Measurements from ENCODE around the gene RELT. TPM values are rescaled to one million over a fixed set of nuclear protein-coding genes. Genes with fewer than 3 reads are reported as not detected.

The RELT gene
- total RNA-seq, 1 experiment from 2014 or later = 13.8 TPM

DNA sequence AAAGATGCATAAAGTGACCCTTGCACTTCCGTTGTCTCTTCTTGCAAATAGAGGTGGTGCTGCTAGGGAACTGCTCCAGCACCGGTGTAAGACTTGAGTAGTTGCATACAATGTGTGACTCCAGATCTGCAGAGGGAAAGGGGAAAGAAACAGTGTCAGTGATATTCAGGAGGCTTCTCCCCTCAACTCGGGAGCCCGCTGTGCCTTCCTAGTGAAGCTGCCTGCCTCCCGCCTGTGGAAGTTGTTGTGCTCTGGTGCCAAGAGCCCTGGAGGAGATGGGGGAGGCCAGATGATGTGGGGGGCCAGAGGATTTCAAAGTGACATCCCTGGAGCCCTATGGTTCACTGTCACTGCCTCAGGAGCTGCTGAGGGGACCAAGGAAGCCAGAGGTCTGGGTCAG is 30.4 kb downstream of the RELT start:
- Histone ChIP-seq H3K27ac (ENCODE audit: low read depth, low read length) (no peak overlapping the region), H3K4me2 (ENCODE audit: low read length) (no peak overlapping the region), H3K9ac (ENCODE audit: low read length) (no peak overlapping the region), H3K4me1 (ENCODE audit: control insufficient read depth in 1 of 2, insufficient read depth in 2 of 2, low read length in 2 of 2) (no peaks in the 10 kb centered on the region), H3K9me2 (ENCODE audit: insufficient read depth) (no peaks in the 10 kb centered on the region), H3K79me2 (ENCODE audit: insufficient read depth, low read length) (no peaks in the 10 kb centered on the region), H3K4me3 (replicated peaks in 1 of 2; ENCODE audit: low read depth in 1 of 2, low read length in 2 of 2) (no peak overlapping the region), H3K36me3 (ENCODE audit: control insufficient read depth in 1 of 2, insufficient read depth in 2 of 2, low read length in 2 of 2) (peaks cover 0 to 4% of the 10 kb centered on the region in 2 experiments; a peak in 1 of 4 replicates), H2AFZ (ENCODE audit: low read depth, low read length, poor library complexity, severe bottlenecking) (no peak overlapping the region), H3K27me3 (ENCODE audit: insufficient read depth, low read length) (no peaks in the 10 kb centered on the region), H4K20me1 (ENCODE audit: insufficient read depth) (no peaks in the 10 kb centered on the region), H3K9me3 (ENCODE audit: control insufficient read depth in 1 of 2, insufficient read depth in 1 of 2, low read depth in 1 of 2, low read length in 2 of 2) (no peaks in the 10 kb centered on the region)
- no TSS peak for BruUV-seq (replicated peaks)
- ATAC-seq (no peak), DNase-seq (ENCODE audit: low read depth, low spot score) (no peak)
- TF ChIP-seq EZH2phosphoT487 (IDR thresholded peaks at IDR 0.05; ENCODE audit: borderline replicate concordance) (no peak), SIN3A (IDR thresholded peaks at IDR 0.05; ENCODE audit: low read depth) (no peak), RAD21 (IDR thresholded peaks at IDR 0.05; ENCODE audit: low read depth) (no peak), REST (IDR thresholded peaks at IDR 0.05; ENCODE audit: low read depth) (no peak), SP1 (IDR thresholded peaks at IDR 0.05; ENCODE audit: low read depth) (no peak), SRF (IDR thresholded peaks at IDR 0.05; ENCODE audit: low read depth) (no peak)
- TF ChIP-seq, protein P1, sequence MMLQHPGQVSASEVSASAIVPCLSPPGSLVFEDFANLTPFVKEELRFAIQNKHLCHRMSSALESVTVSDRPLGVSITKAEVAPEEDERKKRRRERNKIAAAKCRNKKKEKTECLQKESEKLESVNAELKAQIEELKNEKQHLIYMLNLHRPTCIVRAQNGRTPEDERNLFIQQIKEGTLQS (IDR thresholded peaks at IDR 0.05) = no peak
- TF ChIP-seq, protein P2, sequence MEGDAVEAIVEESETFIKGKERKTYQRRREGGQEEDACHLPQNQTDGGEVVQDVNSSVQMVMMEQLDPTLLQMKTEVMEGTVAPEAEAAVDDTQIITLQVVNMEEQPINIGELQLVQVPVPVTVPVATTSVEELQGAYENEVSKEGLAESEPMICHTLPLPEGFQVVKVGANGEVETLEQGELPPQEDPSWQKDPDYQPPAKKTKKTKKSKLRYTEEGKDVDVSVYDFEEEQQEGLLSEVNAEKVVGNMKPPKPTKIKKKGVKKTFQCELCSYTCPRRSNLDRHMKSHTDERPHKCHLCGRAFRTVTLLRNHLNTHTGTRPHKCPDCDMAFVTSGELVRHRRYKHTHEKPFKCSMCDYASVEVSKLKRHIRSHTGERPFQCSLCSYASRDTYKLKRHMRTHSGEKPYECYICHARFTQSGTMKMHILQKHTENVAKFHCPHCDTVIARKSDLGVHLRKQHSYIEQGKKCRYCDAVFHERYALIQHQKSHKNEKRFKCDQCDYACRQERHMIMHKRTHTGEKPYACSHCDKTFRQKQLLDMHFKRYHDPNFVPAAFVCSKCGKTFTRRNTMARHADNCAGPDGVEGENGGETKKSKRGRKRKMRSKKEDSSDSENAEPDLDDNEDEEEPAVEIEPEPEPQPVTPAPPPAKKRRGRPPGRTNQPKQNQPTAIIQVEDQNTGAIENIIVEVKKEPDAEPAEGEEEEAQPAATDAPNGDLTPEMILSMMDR (IDR thresholded peaks at IDR 0.05 in 2 of 3, conservative IDR thresholded peaks at IDR 0.05 in 1 of 3; ENCODE audit: borderline replicate concordance in 1 of 3, insufficient read depth in 1 of 3, low read depth in 2 of 3, low read length in 2 of 3) = no peak
- intact Hi-C loops (cut with micrococcal nuclease) = no loop called here
- ChIA-PET POLR2A (no interaction called here), CTCF (interaction anchor here (0.9 to 1.0 kb wide), 3 partner anchors 13 to 254 kb away, joined by 3 to 5 read pairs (median 3); no protein-coding TSS in a partner anchor), RAD21 (ENCODE audit: low non-redundant PET in 1 of 2, low total read pairs in 2 of 2, uncharacterized antibody in 2 of 2, unreplicated experiment in 2 of 2) (no interaction called here)
